GM12891 (cell line): ENCODE measurements around the gene SULT2A1.

Experiments
- POLR2A ChIP-seq: IDR thresholded peaks from 2 replicates; pipeline ENCODE4 v1.6.1; 2011; ENCODE audit warnings: low read depth, low read length, control low read depth
- POLR2AphosphoS5 ChIP-seq: IDR thresholded peaks from 2 replicates; pipeline ENCODE4 v1.6.1; 2011; ENCODE audit warnings: low read depth, low read length, control low read depth

DNA sequence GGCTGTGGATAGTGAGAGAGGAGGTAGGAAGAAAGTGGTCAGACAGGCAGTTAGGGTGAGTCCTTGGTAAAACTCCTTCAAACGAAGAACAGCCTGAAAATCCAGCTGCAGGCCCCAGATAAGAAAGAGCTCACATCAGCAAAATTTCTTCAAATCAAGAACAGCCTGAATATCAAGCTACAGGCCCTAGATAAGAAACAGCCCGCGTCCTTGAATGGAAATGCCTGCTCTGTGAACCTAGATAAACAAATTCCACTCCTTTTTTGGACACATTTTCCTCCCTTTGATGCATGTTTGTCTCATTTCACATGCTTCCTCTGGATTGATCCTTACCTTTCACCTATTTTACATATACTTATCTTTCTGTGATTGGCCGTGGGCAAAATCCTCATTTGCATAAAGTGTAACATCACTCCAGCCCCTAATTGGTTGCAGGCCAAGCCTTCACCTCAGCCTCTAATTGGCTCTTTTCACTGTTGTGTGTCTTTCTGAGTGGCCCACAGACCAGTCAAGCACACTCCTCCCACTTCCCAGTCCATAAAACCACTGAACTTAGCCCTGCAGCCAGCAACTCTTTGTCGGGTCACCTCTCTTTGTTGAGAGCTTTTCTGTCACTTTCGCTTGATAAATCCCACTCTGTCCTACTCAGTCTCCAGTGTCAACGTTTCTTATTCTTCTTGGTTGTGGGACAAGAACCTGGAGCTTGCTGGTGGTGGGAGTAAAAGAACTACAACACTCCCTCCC is 6.0 kb upstream of the SULT2A1 start:
- no peak for TF ChIP-seq POLR2AphosphoS5
- TF ChIP-seq POLR2A = no peak
